MM.1S (cell line): ENCODE measurements around the gene XPC.

Experiments
- DNase-seq: peaks from one replicate; pipeline ENCODE4 v3.0.0-alpha.2; 2015
- H2AFZ ChIP-seq: fragments of 300-600 bp; sonication (generic); 2 replicates; pipeline ENCODE4 v1.6.0; 2016; ENCODE audit warnings: antibody characterized with exemption, low read length
- H3F3A ChIP-seq: fragments of 300-600 bp; sonication (generic); 2 replicates; pipeline ENCODE4 v1.6.1; 2016; ENCODE audit warnings: mild to moderate bottlenecking, antibody characterized with exemption, low read length, moderate library complexity, mixed read lengths; ENCODE audit not compliant: insufficient read depth
- H3K27ac ChIP-seq: fragments of 300-600 bp; sonication (generic); 2 replicates; pipeline ENCODE4 v1.5.1; 2016; ENCODE audit warnings: mild to moderate bottlenecking, low read length
- H3K27me3 ChIP-seq: fragments of 300-600 bp; sonication (generic); replicated peaks from 2 replicates; pipeline ENCODE4 v1.6.0; 2016; ENCODE audit warnings: low read length; ENCODE audit not compliant: insufficient read depth
- H3K36me3 ChIP-seq: fragments of 300-600 bp; sonication (generic); replicated peaks from 2 replicates; pipeline ENCODE4 v1.6.1; 2016; ENCODE audit warnings: mild to moderate bottlenecking, low read length, mixed read lengths; ENCODE audit not compliant: insufficient read depth
- H3K4me1 ChIP-seq: fragments of 300-600 bp; sonication (generic); 2 replicates; pipeline ENCODE4 v1.6.1; 2016; ENCODE audit warnings: low read length, mixed read lengths
- H3K4me2 ChIP-seq: fragments of 300-600 bp; sonication (generic); 2 replicates; pipeline ENCODE4 v1.6.0; 2016; ENCODE audit warnings: low read depth, low read length
- H3K4me3 ChIP-seq: fragments of 300-600 bp; sonication (generic); 2 replicates; pipeline ENCODE4 v1.5.1; 2016; ENCODE audit warnings: low read length, mixed read lengths
- H3K79me2 ChIP-seq: fragments of 300-600 bp; sonication (generic); 2 replicates; pipeline ENCODE4 v1.6.1; 2016; ENCODE audit warnings: mixed run types, low read length, mixed read lengths
- H3K9ac ChIP-seq: fragments of 300-600 bp; sonication (generic); 2 replicates; pipeline ENCODE4 v1.6.1; 2016; ENCODE audit warnings: low read length, mixed read lengths
- H3K9me2 ChIP-seq: fragments of 300-600 bp; sonication (generic); replicated peaks from 2 replicates; pipeline ENCODE4 v1.6.1; 2016; ENCODE audit warnings: mild to moderate bottlenecking, low read length, mixed read lengths; ENCODE audit not compliant: insufficient read depth
- H3K9me3 ChIP-seq: fragments of 300-600 bp; sonication (generic); replicated peaks from 2 replicates; pipeline ENCODE4 v1.6.1; 2016; ENCODE audit warnings: mild to moderate bottlenecking, low read length, mixed read lengths; ENCODE audit not compliant: insufficient read depth
- H4K20me1 ChIP-seq: fragments of 300-600 bp; sonication (generic); 2 replicates; pipeline ENCODE4 v1.6.1; 2016; ENCODE audit warnings: mild to moderate bottlenecking, low read length, moderate library complexity, mixed read lengths; ENCODE audit not compliant: insufficient read depth
- CTCF ChIP-seq: fragments of 300-600 bp; sonication (generic); IDR thresholded peaks from 2 replicates; pipeline ENCODE4 v1.5.1; 2016; ENCODE audit warnings: antibody characterized with exemption, low read length, mixed read lengths
- EZH2 ChIP-seq: fragments of 300-600 bp; sonication (generic); optimal IDR thresholded peaks from 2 replicates; pipeline ENCODE3; 2017; ENCODE audit warnings: low read depth, mild to moderate bottlenecking, antibody characterized with exemption, low read length, mixed read lengths
- EZH2phosphoT487 ChIP-seq: fragments of 300-600 bp; sonication (generic); IDR thresholded peaks from 2 replicates; pipeline ENCODE4 v1.6.1; 2018; ENCODE audit warnings: antibody characterized with exemption, low read length

The XPC gene

GRCh38 chr3:14141602-14142341 is 36.6 kb downstream of the XPC start:
- TF ChIP-seq EZH2: no peak
- TF ChIP-seq CTCF: no peak
- TF ChIP-seq EZH2phosphoT487: no peak
- no peaks in the 10 kb centered on the region for H3K36me3 ChIP-seq
- H3K4me3 ChIP-seq: no peak overlapping the region
- H3K4me1 ChIP-seq: no peaks in the 10 kb centered on the region
- H3K9ac ChIP-seq: no peak overlapping the region
- no peak overlapping the region for H2AFZ ChIP-seq
- no peaks in the 10 kb centered on the region for H3F3A ChIP-seq
- no peaks in the 10 kb centered on the region for H3K9me2 ChIP-seq
- no peak overlapping the region for H3K4me2 ChIP-seq
- no peaks in the 10 kb centered on the region for H4K20me1 ChIP-seq
- no peaks in the 10 kb centered on the region for H3K79me2 ChIP-seq
- DNase-seq: no peak
- no peak overlapping the region for H3K27ac ChIP-seq
- H3K9me3 ChIP-seq: no peaks in the 10 kb centered on the region
- H3K27me3 ChIP-seq: no peaks in the 10 kb centered on the region

- no peaks in the 10 kb centered on the region for H3F3A ChIP-seq
- no peaks in the 10 kb centered on the region for H3K4me1 ChIP-seq
- H3K27me3 ChIP-seq: no peaks in the 10 kb centered on the region
- no peaks in the 10 kb centered on the region for H3K79me2 ChIP-seq
- H3K9ac ChIP-seq: no peak overlapping the region
- H2AFZ ChIP-seq: no peak overlapping the region
- no peaks in the 10 kb centered on the region for H4K20me1 ChIP-seq
- H3K9me3 ChIP-seq: no peaks in the 10 kb centered on the region
- H3K27ac ChIP-seq: no peak overlapping the region
- no peaks in the 10 kb centered on the region for H3K9me2 ChIP-seq
- no peak overlapping the region for H3K4me2 ChIP-seq
- TF ChIP-seq EZH2 (no peak), CTCF (no peak), EZH2phosphoT487 (no peak)
- H3K4me3 ChIP-seq: no peak overlapping the region
- H3K36me3 ChIP-seq: no peaks in the 10 kb centered on the region
- no peak for DNase-seq
Observed at GRCh38 chr3:14141144-14141543, 37.3 kb downstream of the XPC start.

GRCh38 chr3:14140668-14141067 is 37.7 kb downstream of the XPC start:
- no peaks in the 10 kb centered on the region for H3K9me2 ChIP-seq
- DNase-seq: no peak
- no peaks in the 10 kb centered on the region for H3F3A ChIP-seq
- no peaks in the 10 kb centered on the region for H4K20me1 ChIP-seq
- H2AFZ ChIP-seq: no peak overlapping the region
- H3K9ac ChIP-seq: no peak overlapping the region
- no peaks in the 10 kb centered on the region for H3K27me3 ChIP-seq
- no peaks in the 10 kb centered on the region for H3K4me1 ChIP-seq
- H3K36me3 ChIP-seq: no peaks in the 10 kb centered on the region
- no peaks in the 10 kb centered on the region for H3K9me3 ChIP-seq
- H3K79me2 ChIP-seq: no peaks in the 10 kb centered on the region
- H3K4me2 ChIP-seq: no peak overlapping the region
- no peak overlapping the region for H3K4me3 ChIP-seq
- no peak overlapping the region for H3K27ac ChIP-seq
- TF ChIP-seq EZH2: no peak
- no peak for TF ChIP-seq CTCF
- no peak for TF ChIP-seq EZH2phosphoT487
